ENCODE data around the gene SPTLC1.
A peak's percentile ranks its signal among the peaks of the same experiment; 100 is the strongest.
"Not testable (repeated sequence)": the region's sequence is repeated elsewhere in the genome, so short reads cannot be mapped to it uniquely, and the experiment has no call there.

SPTLC1 gene

GRCh38 chr9:92136184-92136858, 21.1 kb upstream of the SPTLC1 start:
- H3K27me3 ChIP-seq (ENCODE audit: insufficient read depth, poor library complexity, severe bottlenecking), result peaks cover 5% of the 10 kb centered on the region
- DNase-seq (ENCODE audit: low read depth in 1 of 2, low spot score in 1 of 2), result no peak
- TF ChIP-seq REST (IDR thresholded peaks at IDR 0.05; ENCODE audit: insufficient replicate concordance, low read depth), result no peak
- TF ChIP-seq CTCF (IDR thresholded peaks at IDR 0.05; ENCODE audit: insufficient read depth, low read length), result no peak
- TF ChIP-seq SPI1 (IDR thresholded peaks at IDR 0.05; ENCODE audit: borderline replicate concordance, low read depth), result no peak
- TF ChIP-seq GABPA (IDR thresholded peaks at IDR 0.05; ENCODE audit: low read depth), result no peak
- TF ChIP-seq POLR2AphosphoS5 (IDR thresholded peaks at IDR 0.05; ENCODE audit: low read depth), result no peak
- no peak overlapping the region for H3K27ac ChIP-seq (replicated peaks)
- H3K4me3 ChIP-seq (replicated peaks; ENCODE audit: insufficient read depth, low read length), result no peak overlapping the region

GRCh38 chr9:92135576-92135975, 20.4 kb upstream of the SPTLC1 start:
- no peak overlapping the region for H3K4me3 ChIP-seq (replicated peaks; ENCODE audit: insufficient read depth, low read length)
- DNase-seq (ENCODE audit: low read depth in 1 of 2, low spot score in 1 of 2), result no peak
- H3K27me3 ChIP-seq (ENCODE audit: insufficient read depth, poor library complexity, severe bottlenecking), result peaks cover 2% of the 10 kb centered on the region
- TF ChIP-seq REST (IDR thresholded peaks at IDR 0.05; ENCODE audit: insufficient replicate concordance, low read depth) (no peak), GABPA (IDR thresholded peaks at IDR 0.05; ENCODE audit: low read depth) (no peak), POLR2AphosphoS5 (IDR thresholded peaks at IDR 0.05; ENCODE audit: low read depth) (no peak), CTCF (IDR thresholded peaks at IDR 0.05; ENCODE audit: insufficient read depth, low read length) (no peak)
- no peak overlapping the region for H3K27ac ChIP-seq (replicated peaks)

GRCh38 chr9:92133949-92134604, 18.9 kb upstream of the SPTLC1 start:
- H3K4me3 ChIP-seq (replicated peaks; ENCODE audit: insufficient read depth, low read length), result no peak overlapping the region
- TF ChIP-seq REST (IDR thresholded peaks at IDR 0.05; ENCODE audit: insufficient replicate concordance, low read depth), result no peak
- TF ChIP-seq CTCF (IDR thresholded peaks at IDR 0.05; ENCODE audit: insufficient read depth, low read length), result peak; percentile 84
- TF ChIP-seq GABPA (IDR thresholded peaks at IDR 0.05; ENCODE audit: low read depth), result no peak
- TF ChIP-seq SPI1 (IDR thresholded peaks at IDR 0.05; ENCODE audit: borderline replicate concordance, low read depth), result no peak
- TF ChIP-seq POLR2AphosphoS5 (IDR thresholded peaks at IDR 0.05; ENCODE audit: low read depth), result no peak

GRCh38 chr9:92132913-92133312, 17.7 kb upstream of the SPTLC1 start:
- not testable (repeated sequence) for H3K27ac ChIP-seq (replicated peaks); DNase-seq (ENCODE audit: low read depth in 1 of 2, low spot score in 1 of 2); H3K27me3 ChIP-seq (ENCODE audit: insufficient read depth, poor library complexity, severe bottlenecking); H3K4me3 ChIP-seq (replicated peaks; ENCODE audit: insufficient read depth, low read length)

More at GRCh38 chr9:92133949-92134604, 18.9 kb upstream of the SPTLC1 start:
- Histone ChIP-seq H3K27me3 (ENCODE audit: insufficient read depth, poor library complexity, severe bottlenecking) (no peaks in the 10 kb centered on the region), H3K27ac (replicated peaks) (no peak overlapping the region)
- peak; percentile 66 to 76 for DNase-seq (ENCODE audit: low read depth in 1 of 2, low spot score in 1 of 2)

Measured in HL-60 (cell line).